Measurements from ENCODE around the gene MYH9. TPM values are rescaled to one million over a fixed set of nuclear protein-coding genes. Genes with fewer than 3 reads are reported as not detected.
"Not testable (repeated sequence)": the region's sequence is repeated elsewhere in the genome, so short reads cannot be mapped to it uniquely, and the experiment has no call there.

Gene MYH9
- total RNA-seq, 2 donors from 2014 or later = 294 to 323 TPM

DNA sequence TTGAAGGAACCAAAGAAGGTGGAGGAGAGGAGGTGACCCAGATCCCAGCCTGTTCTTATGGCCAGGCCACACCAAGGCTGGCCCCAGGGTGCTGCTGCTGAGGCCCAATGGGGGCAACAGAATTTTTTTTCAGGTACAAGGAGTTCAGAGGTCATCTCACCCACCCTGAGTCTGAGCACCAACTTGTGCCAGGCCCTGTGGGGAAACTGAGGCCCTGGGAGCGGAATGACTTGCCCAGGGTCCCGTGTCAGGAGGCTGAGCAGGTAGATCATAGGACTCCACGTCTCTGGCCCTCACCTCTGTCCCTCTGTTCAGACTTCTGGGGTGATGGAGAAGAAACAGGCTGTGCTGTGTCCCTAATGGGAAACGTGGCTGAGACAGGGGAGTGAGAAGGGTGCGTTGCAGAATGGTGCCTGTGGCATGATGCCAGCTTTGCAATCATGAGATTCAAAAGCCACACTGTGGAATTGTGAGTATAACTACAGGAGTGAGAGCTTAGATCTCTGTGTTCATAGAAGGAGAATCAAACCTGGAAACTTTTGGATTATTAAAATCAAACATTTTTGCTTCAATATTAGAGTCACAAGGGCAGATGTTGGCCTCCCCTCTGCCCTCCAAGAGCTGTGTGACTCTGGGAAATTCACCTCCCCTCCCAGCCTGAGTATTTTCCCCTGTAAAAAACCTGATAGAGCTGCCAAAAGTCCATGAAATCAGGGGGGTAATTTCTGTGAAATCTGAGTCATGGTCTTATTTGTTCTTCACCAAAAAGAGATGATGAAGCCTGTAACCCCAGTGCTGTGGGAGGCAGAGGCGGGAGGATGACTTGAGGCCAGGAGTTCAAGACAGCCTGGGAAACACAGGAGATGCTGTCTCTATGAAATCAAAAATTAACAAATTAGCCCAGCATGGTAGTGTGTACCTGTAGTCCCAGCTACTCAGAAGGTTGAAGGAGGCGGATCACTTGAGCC lies 134.0 kb downstream of the MYH9 start:
- Histone ChIP-seq H3K27me3 (no peaks in the 10 kb centered on the region), H3K27ac (peak overlapping the region in 3 of 4 donors; percentile 16 to 66 (median 56)), H3K4me1 (no peaks in the 10 kb centered on the region), H3K4me3 (no peak overlapping the region), H3K36me3 (replicated peaks in 1 of 2; ENCODE audit: insufficient read depth in 1 of 2, low read depth in 2 of 2) (no peaks in the 10 kb centered on the region), H3K9me3 (no peaks in the 10 kb centered on the region)
- DNase-seq (peak in 2 of 4 donors; percentile 27 to 46), ATAC-seq (no peak)
- WGBS, 2 donors = 61 to 66% methylated on average over 6 to 7 of the region's 7 CpGs
- intact Hi-C loops (cut with DNase I) = no loop called here
- TF ChIP-seq, protein P1, sequence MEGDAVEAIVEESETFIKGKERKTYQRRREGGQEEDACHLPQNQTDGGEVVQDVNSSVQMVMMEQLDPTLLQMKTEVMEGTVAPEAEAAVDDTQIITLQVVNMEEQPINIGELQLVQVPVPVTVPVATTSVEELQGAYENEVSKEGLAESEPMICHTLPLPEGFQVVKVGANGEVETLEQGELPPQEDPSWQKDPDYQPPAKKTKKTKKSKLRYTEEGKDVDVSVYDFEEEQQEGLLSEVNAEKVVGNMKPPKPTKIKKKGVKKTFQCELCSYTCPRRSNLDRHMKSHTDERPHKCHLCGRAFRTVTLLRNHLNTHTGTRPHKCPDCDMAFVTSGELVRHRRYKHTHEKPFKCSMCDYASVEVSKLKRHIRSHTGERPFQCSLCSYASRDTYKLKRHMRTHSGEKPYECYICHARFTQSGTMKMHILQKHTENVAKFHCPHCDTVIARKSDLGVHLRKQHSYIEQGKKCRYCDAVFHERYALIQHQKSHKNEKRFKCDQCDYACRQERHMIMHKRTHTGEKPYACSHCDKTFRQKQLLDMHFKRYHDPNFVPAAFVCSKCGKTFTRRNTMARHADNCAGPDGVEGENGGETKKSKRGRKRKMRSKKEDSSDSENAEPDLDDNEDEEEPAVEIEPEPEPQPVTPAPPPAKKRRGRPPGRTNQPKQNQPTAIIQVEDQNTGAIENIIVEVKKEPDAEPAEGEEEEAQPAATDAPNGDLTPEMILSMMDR (IDR thresholded peaks at IDR 0.05) = no peak
- no peak for TF ChIP-seq POLR2A (IDR thresholded peaks at IDR 0.05)

DNA sequence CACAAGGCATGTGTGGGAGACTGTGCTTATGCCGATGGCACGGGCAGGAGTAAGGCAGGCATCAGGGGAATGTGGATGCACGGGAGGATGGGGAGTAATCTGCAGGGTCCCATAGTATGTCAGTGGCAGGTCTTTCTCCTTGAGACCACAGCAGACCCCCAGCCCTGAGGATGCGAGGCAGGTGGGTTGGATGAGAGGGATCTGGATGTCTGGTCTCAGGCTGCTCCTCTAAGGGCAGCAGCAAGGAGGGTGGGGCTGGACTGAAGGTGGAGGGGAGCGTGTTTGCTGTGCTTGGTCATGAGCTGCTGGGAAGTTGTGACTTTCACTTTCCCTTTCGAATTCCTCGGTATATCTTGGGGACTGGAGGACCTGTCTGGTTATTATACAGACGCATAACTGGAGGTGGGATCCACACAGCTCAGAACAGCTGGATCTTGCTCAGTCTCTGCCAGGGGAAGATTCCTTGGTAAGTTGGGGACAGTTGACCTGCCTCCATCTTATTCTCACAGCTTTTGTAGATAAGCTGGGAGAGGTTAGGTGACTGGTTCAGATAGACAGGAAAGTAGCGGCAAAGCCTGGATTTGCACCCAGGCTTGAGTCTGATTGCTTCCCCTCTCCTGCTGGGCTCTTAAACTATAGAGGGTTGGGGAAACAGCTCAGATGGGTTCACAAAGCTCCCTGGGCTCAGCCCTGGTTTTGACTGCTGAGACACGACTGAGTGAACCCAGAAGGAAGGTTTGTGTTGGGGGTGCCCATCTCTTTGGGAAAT lies 134.8 kb downstream of the MYH9 start, which contains the start of gene APOL1:
Gene APOL1, plus strand, starts transcription at position 380 of the 769 bp plus-strand sequence. CDS start 1,823 bp downstream, outside the sequence.
- Histone ChIP-seq H3K9me3 (no peaks in the 10 kb centered on the region), H3K27ac (peak within 1 kb of the TSS in 3 of 4 donors; percentile 16 to 66 (median 56)), H3K27me3 (no peaks in the 10 kb centered on the region), H3K4me3 (no peak within 1 kb of the TSS), H3K36me3 (replicated peaks in 1 of 2; ENCODE audit: insufficient read depth in 1 of 2, low read depth in 2 of 2) (no peaks in the 10 kb centered on the region), H3K4me1 (no peaks in the 10 kb centered on the region)
- intact Hi-C loops (cut with DNase I) = no loop called here
- WGBS, 2 donors = 48 to 52% methylated on average over 10 of the region's 10 CpGs
- TF ChIP-seq POLR2A (IDR thresholded peaks at IDR 0.05) = peak in 2 of 3 donors; percentile 28 to 29
- TF ChIP-seq, protein P1 (IDR thresholded peaks at IDR 0.05) = no peak
- peak in 2 of 4 donors; percentile 30 to 45 for DNase-seq
- ATAC-seq = peak; percentile 53

DNA sequence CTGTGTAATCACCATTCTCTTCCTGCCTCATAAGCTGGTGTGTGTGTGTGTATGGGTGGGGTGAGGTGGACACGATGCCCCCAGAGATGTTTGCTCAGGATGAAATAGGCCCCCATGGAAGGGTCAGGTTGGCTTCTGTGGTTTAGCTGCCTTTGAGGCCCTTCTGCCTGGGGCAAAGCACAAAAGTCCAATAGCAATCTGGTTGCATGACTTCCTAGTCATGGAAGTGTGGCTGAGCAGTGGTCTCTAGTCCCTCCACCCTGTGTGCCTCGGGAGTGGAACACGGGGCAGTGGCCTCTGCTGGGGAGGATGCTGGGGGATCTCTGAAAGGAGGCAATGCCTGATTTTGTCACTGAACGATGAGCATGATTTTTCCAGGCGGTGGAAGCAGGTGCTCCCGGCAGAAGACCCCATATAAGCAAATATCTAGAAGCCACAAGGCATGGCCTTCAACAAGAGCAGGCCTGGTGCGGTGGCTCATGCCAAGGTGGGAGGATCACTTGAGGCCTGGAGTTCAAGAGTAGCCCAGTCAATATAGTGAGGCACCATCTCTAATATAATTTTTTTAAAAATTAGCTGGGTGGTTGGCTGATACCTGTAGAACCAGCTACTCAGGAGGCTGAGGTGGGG lies 135.7 kb downstream of the MYH9 start:
- H3K4me1 ChIP-seq; intact Hi-C loops (cut with DNase I); H3K9me3 ChIP-seq; H3K27me3 ChIP-seq; H3K27ac ChIP-seq; H3K36me3 ChIP-seq (replicated peaks in 1 of 2; ENCODE audit: insufficient read depth in 1 of 2, low read depth in 2 of 2); H3K4me3 ChIP-seq; ATAC-seq; DNase-seq: not testable (repeated sequence)
- 79% methylated on average over 7 of the region's 7 CpGs for WGBS, 2 donors

DNA sequence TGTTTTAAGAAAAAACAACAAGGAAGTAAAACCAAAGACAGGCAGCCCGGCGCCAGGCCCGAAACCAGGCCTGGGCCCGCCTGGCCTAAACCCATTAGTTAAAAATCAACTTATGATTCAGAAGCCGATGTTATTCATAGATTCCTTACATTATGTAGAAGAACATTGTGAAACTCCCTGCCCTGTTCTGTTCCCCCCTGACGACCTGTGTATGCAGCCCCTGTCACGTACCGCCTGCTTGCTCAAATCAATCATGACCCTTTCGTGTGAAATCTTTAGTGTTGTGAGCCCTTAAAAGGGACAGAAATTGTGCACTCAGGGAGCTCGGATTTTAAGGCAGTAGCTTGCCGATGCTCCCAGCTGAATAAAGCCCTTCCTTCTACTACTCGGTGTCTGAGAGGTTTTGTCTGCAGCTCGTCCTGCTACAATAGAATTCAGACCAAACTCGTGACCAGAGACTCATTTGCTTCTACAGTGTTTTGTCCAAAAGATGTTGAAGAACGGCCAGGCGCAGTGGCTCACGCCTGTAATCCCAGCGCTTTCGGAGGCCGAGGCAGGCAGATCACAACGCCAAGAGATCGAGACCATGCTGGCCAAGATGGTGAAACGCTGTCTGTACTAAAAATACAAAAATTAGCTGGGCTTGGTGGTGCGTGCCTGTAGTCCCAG lies 137.3 kb downstream of the MYH9 start:
- 72 to 78% methylated on average over 24 of the region's 24 CpGs for WGBS, 2 donors
- H3K27me3 ChIP-seq; DNase-seq; H3K4me3 ChIP-seq; ATAC-seq; H3K9me3 ChIP-seq; H3K4me1 ChIP-seq; intact Hi-C loops (cut with DNase I); H3K36me3 ChIP-seq (replicated peaks in 1 of 2; ENCODE audit: insufficient read depth in 1 of 2, low read depth in 2 of 2): not testable (repeated sequence)
- peak overlapping the region in 1 of 4 donors; percentile 27 for H3K27ac ChIP-seq

DNA sequence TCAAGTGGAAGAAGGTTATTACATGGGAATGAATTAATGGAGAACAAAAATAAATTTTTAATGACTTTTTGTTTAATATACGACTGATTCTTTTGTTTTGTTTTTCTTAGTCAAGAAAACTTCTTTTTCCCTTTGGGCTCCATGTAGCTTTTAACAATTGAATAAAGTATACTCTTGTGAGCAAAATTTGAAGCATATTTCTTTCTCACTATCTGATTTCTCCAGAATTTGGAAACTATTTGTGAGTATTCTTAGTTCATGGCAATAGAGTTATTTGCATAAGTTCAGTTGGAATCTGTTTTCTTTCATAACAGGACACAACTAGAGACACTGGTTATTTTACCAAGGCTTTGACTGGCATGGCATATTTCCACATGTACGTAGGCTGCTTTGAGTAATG lies 138.6 kb downstream of the MYH9 start:
- ATAC-seq = no peak
- no peaks in the 10 kb centered on the region for H3K9me3 ChIP-seq
- no peak overlapping the region for H3K4me3 ChIP-seq
- H3K27me3 ChIP-seq = no peaks in the 10 kb centered on the region
- intact Hi-C loops (cut with DNase I) = no loop called here
- DNase-seq = no peak
- TF ChIP-seq, protein P1 (IDR thresholded peaks at IDR 0.05) = no peak
- TF ChIP-seq POLR2A (IDR thresholded peaks at IDR 0.05) = no peak
- H3K27ac ChIP-seq = no peak overlapping the region
- no peaks in the 10 kb centered on the region for H3K36me3 ChIP-seq (replicated peaks in 1 of 2; ENCODE audit: insufficient read depth in 1 of 2, low read depth in 2 of 2)
- 82 to 87% methylated on average over 2 of the region's 2 CpGs for WGBS, 2 donors
- H3K4me1 ChIP-seq = no peaks in the 10 kb centered on the region
